Measurements from ENCODE around the gene BAHCC1. TPM values are rescaled to one million over a fixed set of nuclear protein-coding genes. Genes with fewer than 3 reads are reported as not detected.

BAHCC1 gene
- total and polyA plus RNA-seq, 9 of the 15 experiments (the other 6 are each of a cell fraction or from before 2014, with no cell fraction given) = 0.14 to 26.9 (median 5.0) TPM

DNA sequence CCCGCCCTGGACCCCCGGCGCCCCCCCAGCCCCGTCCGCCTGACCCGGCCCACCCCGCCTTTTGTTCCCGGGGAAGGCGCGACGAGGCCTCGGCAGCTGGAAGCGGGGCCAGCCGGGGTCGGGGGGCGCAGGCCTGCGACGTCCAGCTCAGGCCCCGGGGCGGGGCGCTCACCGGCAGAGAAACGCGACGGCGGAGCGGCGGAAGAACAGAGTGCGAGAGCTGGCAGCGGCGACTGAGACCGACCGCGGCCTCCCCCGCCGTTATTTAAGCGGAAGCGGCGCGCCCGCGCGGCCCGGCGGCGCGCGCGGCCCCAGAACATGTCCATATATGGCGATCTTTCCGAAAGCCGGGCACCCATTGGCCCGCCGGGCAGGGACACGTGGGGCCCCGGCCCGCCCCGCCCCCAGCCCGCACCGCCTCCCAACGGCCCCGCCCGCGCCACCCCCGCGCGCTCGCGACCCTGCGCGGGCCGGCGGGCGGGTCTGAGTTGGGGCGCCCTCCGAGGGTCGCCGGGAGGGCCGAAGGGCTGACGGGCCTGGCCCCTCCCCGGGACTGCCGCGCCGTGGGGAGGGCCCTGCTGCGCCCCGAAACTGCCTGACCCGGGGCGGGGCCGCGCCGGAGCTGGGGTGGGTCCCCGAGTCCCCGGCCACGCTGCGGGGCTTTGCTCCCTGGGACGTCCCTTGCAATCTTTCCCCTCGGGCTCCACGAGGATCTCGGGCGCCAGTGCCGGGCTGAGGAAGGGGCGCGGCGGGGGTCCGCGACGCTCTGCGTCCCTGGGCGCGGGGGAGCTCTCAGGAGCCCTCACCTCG lies 117.5 kb downstream of the BAHCC1 start, which contains the start of gene ACTG1 (continued):
- TF ChIP-seq HMGN3 (IDR thresholded peaks at IDR 0.05; ENCODE audit: borderline replicate concordance, extremely low read depth, insufficient read length, low read depth, low read length) (peak; percentile 84), HNRNPL (IDR thresholded peaks at IDR 0.05; ENCODE audit: low read depth, low read length) (peak; percentile 93), HNRNPH1 (optimal IDR thresholded peaks at IDR 0.05; ENCODE audit: low read depth, low read length) (no peak), CBFB (CRISPR knock-in tag; IDR thresholded peaks at IDR 0.05) (no peak), EP300 (IDR thresholded peaks at IDR 0.05; ENCODE audit: low read length) (peak; percentile 31), MBD2 (IDR thresholded peaks at IDR 0.05; ENCODE audit: borderline replicate concordance, low read depth) (peak; percentile 75; the same call in 1 of the 2 replicates), HNRNPK (IDR thresholded peaks at IDR 0.05; ENCODE audit: low read depth, low read length, poor library complexity, severe bottlenecking) (no peak), RFX5 (IDR thresholded peaks at IDR 0.05; ENCODE audit: low read depth, low read length) (no peak), MTA1 (IDR thresholded peaks at IDR 0.05; ENCODE audit: borderline replicate concordance) (no peak), VEZF1 (CRISPR knock-in tag; IDR thresholded peaks at IDR 0.05) (peak; percentile 99), RBM34 (IDR thresholded peaks at IDR 0.05; ENCODE audit: borderline replicate concordance, insufficient read depth, low read length) (no peak), HEY1 (CRISPR knock-in tag; IDR thresholded peaks at IDR 0.05; ENCODE audit: borderline replicate concordance) (no peak), PHF8 (IDR thresholded peaks at IDR 0.05; ENCODE audit: borderline replicate concordance, low read length) (peak; percentile 78; the same call in 1 of the 2 replicates), ELF2 (CRISPR knock-in tag; IDR thresholded peaks at IDR 0.05) (peak; percentile 17; the same call in 1 of the 2 replicates), TSC22D4 (tag; IDR thresholded peaks at IDR 0.05) (no peak), CSDE1 (IDR thresholded peaks at IDR 0.05) (no peak), STAG1 (CRISPR knock-in tag; IDR thresholded peaks at IDR 0.05; ENCODE audit: borderline replicate concordance) (0 out of 2 replicates have a peak, but pooled peaks have one; percentile 3), POLR3A (IDR thresholded peaks at IDR 0.05; ENCODE audit: borderline replicate concordance, extremely low read depth, insufficient read depth, insufficient read length) (no peak), BCL6 (CRISPR knock-in tag; IDR thresholded peaks at IDR 0.05) (no peak)
- TF ChIP-seq, protein P1, sequence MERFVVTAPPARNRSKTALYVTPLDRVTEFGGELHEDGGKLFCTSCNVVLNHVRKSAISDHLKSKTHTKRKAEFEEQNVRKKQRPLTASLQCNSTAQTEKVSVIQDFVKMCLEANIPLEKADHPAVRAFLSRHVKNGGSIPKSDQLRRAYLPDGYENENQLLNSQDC (CRISPR knock-in tag; IDR thresholded peaks at IDR 0.05) = peak; percentile 85; the same call in 1 of the 2 replicates
- TF ChIP-seq, protein P2, sequence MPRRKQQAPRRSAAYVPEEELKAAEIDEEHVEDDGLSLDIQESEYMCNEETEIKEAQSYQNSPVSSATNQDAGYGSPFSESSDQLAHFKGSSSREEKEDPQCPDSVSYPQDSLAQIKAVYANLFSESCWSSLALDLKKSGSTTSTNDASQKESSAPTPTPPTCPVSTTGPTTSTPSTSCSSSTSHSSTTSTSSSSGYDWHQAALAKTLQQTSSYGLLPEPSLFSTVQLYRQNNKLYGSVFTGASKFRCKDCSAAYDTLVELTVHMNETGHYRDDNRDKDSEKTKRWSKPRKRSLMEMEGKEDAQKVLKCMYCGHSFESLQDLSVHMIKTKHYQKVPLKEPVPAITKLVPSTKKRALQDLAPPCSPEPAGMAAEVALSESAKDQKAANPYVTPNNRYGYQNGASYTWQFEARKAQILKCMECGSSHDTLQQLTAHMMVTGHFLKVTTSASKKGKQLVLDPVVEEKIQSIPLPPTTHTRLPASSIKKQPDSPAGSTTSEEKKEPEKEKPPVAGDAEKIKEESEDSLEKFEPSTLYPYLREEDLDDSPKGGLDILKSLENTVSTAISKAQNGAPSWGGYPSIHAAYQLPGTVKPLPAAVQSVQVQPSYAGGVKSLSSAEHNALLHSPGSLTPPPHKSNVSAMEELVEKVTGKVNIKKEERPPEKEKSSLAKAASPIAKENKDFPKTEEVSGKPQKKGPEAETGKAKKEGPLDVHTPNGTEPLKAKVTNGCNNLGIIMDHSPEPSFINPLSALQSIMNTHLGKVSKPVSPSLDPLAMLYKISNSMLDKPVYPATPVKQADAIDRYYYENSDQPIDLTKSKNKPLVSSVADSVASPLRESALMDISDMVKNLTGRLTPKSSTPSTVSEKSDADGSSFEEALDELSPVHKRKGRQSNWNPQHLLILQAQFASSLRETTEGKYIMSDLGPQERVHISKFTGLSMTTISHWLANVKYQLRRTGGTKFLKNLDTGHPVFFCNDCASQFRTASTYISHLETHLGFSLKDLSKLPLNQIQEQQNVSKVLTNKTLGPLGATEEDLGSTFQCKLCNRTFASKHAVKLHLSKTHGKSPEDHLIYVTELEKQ (CRISPR knock-in tag; IDR thresholded peaks at IDR 0.05) = no peak
- TF ChIP-seq, protein P3, sequence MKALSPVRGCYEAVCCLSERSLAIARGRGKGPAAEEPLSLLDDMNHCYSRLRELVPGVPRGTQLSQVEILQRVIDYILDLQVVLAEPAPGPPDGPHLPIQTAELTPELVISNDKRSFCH (CRISPR knock-in tag; IDR thresholded peaks at IDR 0.05) = no peak
- TF ChIP-seq, protein P3 (tag; IDR thresholded peaks at IDR 0.05) = no peak
